Activated CD8-positive, alpha-beta memory T cell treated with anti-CD3 and anti-CD28 coated beads, Interleukin-2, amount 10 ng/mL, durations not matched to agents 7 days and 5 days (primary cell): ENCODE measurements around the gene GAL. TPM values are rescaled to one million over a fixed set of nuclear protein-coding genes. Genes with fewer than 3 reads are reported as not detected.

Source experiments
- ATAC-seq: fragments of 150-1000 bp; cut with Tn5 transposase; one replicate; pipeline ENCODE4 v1.10.0; 2021; ENCODE audit warnings: moderate library complexity
- CTCF ChIA-PET: fragments of 350-600 bp; sonication (Branson Sonifier 250); formaldehyde crosslinking; loops from one replicate; lab custom pipeline; 2021; ENCODE audit warnings: antibody characterized with exemption; lab: Charles Lee
- DNase-seq: peaks from one replicate; pipeline ENCODE4 v3.0.0-alpha.2; 2020
- H3K27ac Mint-ChIP-seq: one replicate; pipeline ENCODE4 v1.8.0; 2021; ENCODE audit warnings: mild to moderate bottlenecking, mixed read lengths
- H3K27me3 Mint-ChIP-seq: one replicate; pipeline ENCODE4 v1.8.0; 2021; ENCODE audit warnings: mixed read lengths
- H3K36me3 Mint-ChIP-seq: one replicate; pipeline ENCODE4 v1.8.0; 2021; ENCODE audit warnings: mild to moderate bottlenecking, mixed read lengths
- H3K4me1 Mint-ChIP-seq: one replicate; pipeline ENCODE4 v1.8.0; 2021; ENCODE audit warnings: mixed read lengths
- H3K4me3 Mint-ChIP-seq: one replicate; pipeline ENCODE4 v1.8.0; 2021; ENCODE audit warnings: mild to moderate bottlenecking, moderate library complexity, mixed read lengths
- H3K9me3 Mint-ChIP-seq: one replicate; pipeline ENCODE4 v1.8.0; 2022; ENCODE audit warnings: low read depth, mixed read lengths
- total RNA-seq, 2 experiments: library from RNA; stranded (reverse); gene quantifications; one replicate each; pipeline ENCODE4 v1.2.3, GENCODE V29; 2021

The GAL gene
- total RNA-seq, 2 experiments from 2014 or later = not detected

DNA sequence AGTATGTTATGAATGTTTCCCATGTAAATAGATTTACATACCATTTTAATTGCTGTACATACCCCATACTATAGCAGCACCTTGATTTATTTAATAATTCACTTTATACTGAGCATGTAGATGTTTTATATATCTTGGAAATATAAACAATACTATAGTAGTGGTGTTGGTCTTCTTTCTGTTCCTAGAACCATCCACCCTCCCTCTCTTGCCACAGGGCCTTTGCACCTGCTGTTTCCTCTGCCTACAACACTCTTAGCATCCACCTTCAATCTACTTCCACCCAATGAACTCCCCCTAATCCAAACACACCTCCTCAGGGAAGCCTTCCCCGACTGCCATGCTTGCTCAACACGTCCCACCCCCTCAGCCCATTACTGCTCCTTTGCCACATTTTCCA lies 36.7 kb downstream of the GAL start:
- ATAC-seq (no peak), DNase-seq (no peak)
- Mint-ChIP-seq H3K9me3 (peaks cover 13% of the 10 kb centered on the region), H3K27me3 (peaks cover 21% of the 10 kb centered on the region), H3K36me3 (no peaks in the 10 kb centered on the region), H3K4me3 (no peak overlapping the region), H3K27ac (no peak overlapping the region), H3K4me1 (no peaks in the 10 kb centered on the region)
- CTCF ChIA-PET = no interaction called here

GRCh38 chr11:68722143-68722542 lies 37.8 kb downstream of the GAL start:
- ATAC-seq = no peak
- peaks cover 21% of the 10 kb centered on the region for H3K27me3 Mint-ChIP-seq

GRCh38 chr11:68724293-68724692 lies 39.9 kb downstream of the GAL start:
- ATAC-seq (no peak), DNase-seq (no peak)
- peaks cover 30% of the 10 kb centered on the region for H3K27me3 Mint-ChIP-seq
- no peak overlapping the region for H3K4me3 Mint-ChIP-seq
- no peaks in the 10 kb centered on the region for H3K4me1 Mint-ChIP-seq
- H3K27ac Mint-ChIP-seq = no peak overlapping the region
- H3K36me3 Mint-ChIP-seq = no peaks in the 10 kb centered on the region
- peaks cover 8% of the 10 kb centered on the region for H3K9me3 Mint-ChIP-seq
- CTCF ChIA-PET = no interaction called here

More at GRCh38 chr11:68722143-68722542, 37.8 kb downstream of the GAL start:
- H3K36me3 Mint-ChIP-seq = no peaks in the 10 kb centered on the region
- DNase-seq = no peak
- H3K4me1 Mint-ChIP-seq = no peaks in the 10 kb centered on the region
- H3K9me3 Mint-ChIP-seq = peaks cover 13% of the 10 kb centered on the region
- no peak overlapping the region for H3K4me3 Mint-ChIP-seq
- CTCF ChIA-PET = no interaction called here
- H3K27ac Mint-ChIP-seq = no peak overlapping the region

GRCh38 chr11:68727783-68728182 lies 43.4 kb downstream of the GAL start:
- Mint-ChIP-seq H3K4me3 (no peak overlapping the region), H3K27me3 (peaks cover 19% of the 10 kb centered on the region), H3K4me1 (no peaks in the 10 kb centered on the region), H3K36me3 (no peaks in the 10 kb centered on the region), H3K9me3 (no peaks in the 10 kb centered on the region), H3K27ac (no peak overlapping the region)
- CTCF ChIA-PET = no interaction called here
- ATAC-seq (no peak), DNase-seq (no peak)

- no peak overlapping the region for H3K4me3 Mint-ChIP-seq
- ATAC-seq (no peak), DNase-seq (no peak)
- no peaks in the 10 kb centered on the region for H3K36me3 Mint-ChIP-seq
- peaks cover 8% of the 10 kb centered on the region for H3K27me3 Mint-ChIP-seq
- H3K9me3 Mint-ChIP-seq = no peaks in the 10 kb centered on the region
- CTCF ChIA-PET = interaction anchor here (1.3 kb wide), 1 partner anchor 110 kb away, joined by 3 read pairs; no protein-coding TSS in a partner anchor
- H3K4me1 Mint-ChIP-seq = no peaks in the 10 kb centered on the region
- H3K27ac Mint-ChIP-seq = no peak overlapping the region
Measured at GRCh38 chr11:68734111-68734510, 49.8 kb downstream of the GAL start.

DNA sequence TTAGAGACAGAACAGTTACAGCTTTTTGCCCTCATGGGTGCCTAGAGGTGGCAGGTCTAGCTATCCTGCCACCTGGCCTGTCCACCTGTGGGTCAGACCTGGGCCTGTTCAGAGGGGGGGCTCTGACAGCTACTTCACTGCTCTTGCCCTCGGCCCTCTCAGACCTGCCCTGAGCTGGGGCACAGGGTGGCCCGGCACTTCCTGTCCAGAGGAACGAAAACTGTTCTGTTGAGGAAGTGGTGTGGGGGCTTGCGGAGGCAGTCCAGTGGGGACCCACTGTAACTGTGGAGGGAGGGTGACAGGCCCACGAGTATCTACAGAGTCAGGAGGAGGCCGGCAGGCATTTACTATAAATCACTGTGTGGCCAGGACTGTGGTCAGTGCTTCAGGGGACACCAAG lies 50.8 kb downstream of the GAL start:
- Mint-ChIP-seq H3K36me3 (no peaks in the 10 kb centered on the region), H3K27ac (no peak overlapping the region), H3K9me3 (no peaks in the 10 kb centered on the region), H3K4me1 (no peaks in the 10 kb centered on the region), H3K27me3 (peaks cover 5% of the 10 kb centered on the region), H3K4me3 (no peak overlapping the region)
- CTCF ChIA-PET = interaction anchor here (0.9 to 1.3 kb wide), 2 partner anchors 15 to 109 kb away, joined by 3 read pairs; no protein-coding TSS in a partner anchor
- DNase-seq (no peak), ATAC-seq (no peak)

GRCh38 chr11:68735646-68736045 lies 51.3 kb downstream of the GAL start:
- no peaks in the 10 kb centered on the region for H3K36me3 Mint-ChIP-seq
- H3K9me3 Mint-ChIP-seq = no peaks in the 10 kb centered on the region
- DNase-seq (no peak), ATAC-seq (no peak)
- peaks cover 5% of the 10 kb centered on the region for H3K27me3 Mint-ChIP-seq
- CTCF ChIA-PET = no interaction called here
- no peak overlapping the region for H3K27ac Mint-ChIP-seq
- H3K4me1 Mint-ChIP-seq = no peaks in the 10 kb centered on the region
- H3K4me3 Mint-ChIP-seq = no peak overlapping the region

Other genes with a start within 250 kb of the GAL start
- gene PPP6R3, start 223.8 kb upstream of the GAL start, total RNA-seq = 100 to 1,000 TPM; 116 to 121 TPM
- 10 to 100 TPM in 1 of 2 experiments, 1 to 10 TPM in 1; 3.3 to 11.8 TPM for gene TESMIN, start 67.0 kb downstream of the GAL start, total RNA-seq
- 10 to 100 TPM; 36.4 to 46.1 TPM for gene CPT1A, start 157.4 kb downstream of the GAL start, total RNA-seq
- gene MRPL21, start 219.3 kb downstream of the GAL start, total RNA-seq = 10 to 100 TPM; 56.6 to 70.2 TPM
- gene IGHMBP2, start 219.3 kb downstream of the GAL start, total RNA-seq = 10 to 100 TPM; 27.3 to 27.7 TPM